WTC11 (cell line): ENCODE data around the gene PGF.

Experiments used
- ATF3 ChIP-seq: sonication (generic); formaldehyde crosslinking; conservative IDR thresholded peaks from 2 replicates; pipeline ENCODE4 v1.8.1; 2022; ENCODE audit warnings: mild to moderate bottlenecking, missing genetic modification reagents
- CREM ChIP-seq: sonication (generic); formaldehyde crosslinking; IDR thresholded peaks from 2 replicates; pipeline ENCODE4 v1.8.1; 2022; ENCODE audit warnings: mild to moderate bottlenecking, missing genetic modification reagents, moderate library complexity
- CTCF ChIP-seq: fragments of 200-600 bp; IDR thresholded peaks from 2 replicates; pipeline ENCODE4 v1.8.0; 2022; ENCODE audit warnings: antibody characterized with exemption
- E2F1 ChIP-seq: sonication (generic); formaldehyde crosslinking; IDR thresholded peaks from 2 replicates; pipeline ENCODE4 v1.8.0; 2022; ENCODE audit warnings: mild to moderate bottlenecking, missing genetic modification reagents
- ERG ChIP-seq: fragments of 250-450 bp; sonication (Bioruptor Pico); IDR thresholded peaks from 2 replicates; pipeline ENCODE4 v1.8.0; 2021; ENCODE audit warnings: mild to moderate bottlenecking
- ETV6 ChIP-seq: sonication (generic); formaldehyde crosslinking; IDR thresholded peaks from 2 replicates; pipeline ENCODE4 v1.8.1; 2022; ENCODE audit warnings: mild to moderate bottlenecking, missing genetic modification reagents
- JUN ChIP-seq: sonication (generic); formaldehyde crosslinking; IDR thresholded peaks from 2 replicates; pipeline ENCODE4 v1.8.0; 2023; ENCODE audit warnings: mild to moderate bottlenecking, missing genetic modification reagents
- KAT7 ChIP-seq: sonication (generic); formaldehyde crosslinking; IDR thresholded peaks from 2 replicates; pipeline ENCODE4 v1.8.1; 2023; ENCODE audit warnings: missing genetic modification reagents, mild to moderate bottlenecking, borderline replicate concordance
- USF2 ChIP-seq: sonication (generic); formaldehyde crosslinking; IDR thresholded peaks from 2 replicates; pipeline ENCODE4 v1.8.1; 2023; ENCODE audit warnings: mild to moderate bottlenecking, missing genetic modification reagents, moderate library complexity
- ZNF232 ChIP-seq: sonication (generic); formaldehyde crosslinking; IDR thresholded peaks from 2 replicates; pipeline ENCODE4 v1.8.0; 2022; ENCODE audit warnings: mild to moderate bottlenecking, missing genetic modification reagents
- ZSCAN18 ChIP-seq: fragments of 250-450 bp; sonication (Bioruptor Pico); IDR thresholded peaks from 2 replicates; pipeline ENCODE4 v2.1.2; 2022; ENCODE audit warnings: mild to moderate bottlenecking, moderate library complexity
- TF ChIP-seq, protein P1 (sequence below): sonication (generic); formaldehyde crosslinking; IDR thresholded peaks from 2 replicates; pipeline ENCODE4 v1.8.0; 2022; ENCODE audit warnings: missing genetic modification reagents

DNA sequence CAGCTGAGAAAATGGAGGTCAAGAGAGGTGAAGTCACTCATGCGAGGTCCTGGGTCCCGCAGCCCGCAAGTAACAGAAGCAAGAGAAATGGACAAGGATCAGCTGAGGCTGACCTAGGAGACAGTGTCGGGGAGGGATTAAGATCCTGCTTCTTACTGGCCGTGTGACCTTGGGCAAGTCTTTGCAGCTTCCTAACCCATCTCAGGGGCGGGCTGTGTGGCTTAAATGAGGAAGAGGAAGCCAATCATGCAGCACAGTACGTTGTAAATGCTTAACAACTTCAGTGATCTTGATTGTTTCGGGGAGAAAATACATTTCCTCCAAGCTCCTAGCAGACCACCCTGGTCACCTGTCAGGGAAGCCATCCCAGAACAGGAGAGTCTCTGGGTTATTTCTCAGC is 7.1 kb upstream of the PGF start:
- TF ChIP-seq CTCF = no peak
- TF ChIP-seq ETV6 (CRISPR knock-in tag) = no peak
- TF ChIP-seq ZSCAN18 = no peak
- TF ChIP-seq JUN (CRISPR knock-in tag) = no peak
- TF ChIP-seq KAT7 = no peak
- TF ChIP-seq ZNF232 (CRISPR knock-in tag) = no peak
- no peak for TF ChIP-seq ATF3 (CRISPR knock-in tag)
- TF ChIP-seq USF2 (CRISPR knock-in tag) = no peak
- no peak for TF ChIP-seq ERG
- no peak for TF ChIP-seq CREM (CRISPR knock-in tag)
- no peak for TF ChIP-seq E2F1 (CRISPR knock-in tag)
- TF ChIP-seq, protein P1, sequence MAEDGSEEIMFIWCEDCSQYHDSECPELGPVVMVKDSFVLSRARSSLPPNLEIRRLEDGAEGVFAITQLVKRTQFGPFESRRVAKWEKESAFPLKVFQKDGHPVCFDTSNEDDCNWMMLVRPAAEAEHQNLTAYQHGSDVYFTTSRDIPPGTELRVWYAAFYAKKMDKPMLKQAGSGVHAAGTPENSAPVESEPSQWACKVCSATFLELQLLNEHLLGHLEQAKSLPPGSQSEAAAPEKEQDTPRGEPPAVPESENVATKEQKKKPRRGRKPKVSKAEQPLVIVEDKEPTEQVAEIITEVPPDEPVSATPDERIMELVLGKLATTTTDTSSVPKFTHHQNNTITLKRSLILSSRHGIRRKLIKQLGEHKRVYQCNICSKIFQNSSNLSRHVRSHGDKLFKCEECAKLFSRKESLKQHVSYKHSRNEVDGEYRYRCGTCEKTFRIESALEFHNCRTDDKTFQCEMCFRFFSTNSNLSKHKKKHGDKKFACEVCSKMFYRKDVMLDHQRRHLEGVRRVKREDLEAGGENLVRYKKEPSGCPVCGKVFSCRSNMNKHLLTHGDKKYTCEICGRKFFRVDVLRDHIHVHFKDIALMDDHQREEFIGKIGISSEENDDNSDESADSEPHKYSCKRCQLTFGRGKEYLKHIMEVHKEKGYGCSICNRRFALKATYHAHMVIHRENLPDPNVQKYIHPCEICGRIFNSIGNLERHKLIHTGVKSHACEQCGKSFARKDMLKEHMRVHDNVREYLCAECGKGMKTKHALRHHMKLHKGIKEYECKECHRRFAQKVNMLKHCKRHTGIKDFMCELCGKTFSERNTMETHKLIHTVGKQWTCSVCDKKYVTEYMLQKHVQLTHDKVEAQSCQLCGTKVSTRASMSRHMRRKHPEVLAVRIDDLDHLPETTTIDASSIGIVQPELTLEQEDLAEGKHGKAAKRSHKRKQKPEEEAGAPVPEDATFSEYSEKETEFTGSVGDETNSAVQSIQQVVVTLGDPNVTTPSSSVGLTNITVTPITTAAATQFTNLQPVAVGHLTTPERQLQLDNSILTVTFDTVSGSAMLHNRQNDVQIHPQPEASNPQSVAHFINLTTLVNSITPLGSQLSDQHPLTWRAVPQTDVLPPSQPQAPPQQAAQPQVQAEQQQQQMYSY (CRISPR knock-in tag) = no peak
